Neural cell (in vitro differentiated cells): Measurements from ENCODE around the gene ARHGAP42. TPM values are rescaled to one million over a fixed set of nuclear protein-coding genes. Genes with fewer than 3 reads are reported as not detected.

ENCODE experiments used
- H2AFZ ChIP-seq: fragments of 200-600, 300-800 bp; sonication (generic), shearing (Covaris generic); 2 replicates; pipeline ENCODE4 v1.6.0; 2014; ENCODE audit warnings: low read depth, mild to moderate bottlenecking, antibody characterized with exemption, low read length, moderate library complexity
- H3F3A ChIP-seq: fragments of 200-600 bp; shearing (Covaris generic); 2 replicates; pipeline ENCODE4 v1.6.1; 2016; ENCODE audit warnings: mild to moderate bottlenecking, moderate library complexity, mixed read lengths, antibody characterized with exemption, low read length; ENCODE audit not compliant: insufficient read depth, poor library complexity, severe bottlenecking
- H3K27ac ChIP-seq: fragments of 200-600, 300-800 bp; sonication (generic), shearing (Covaris generic); 2 replicates; pipeline ENCODE4 v1.5.1; 2014; ENCODE audit warnings: mild to moderate bottlenecking, low read length, moderate library complexity
- H3K27me3 ChIP-seq: fragments of 300-800, 200-600 bp; sonication (generic), shearing (Covaris generic); 2 replicates; pipeline ENCODE4 v1.6.0; 2014; ENCODE audit warnings: mild to moderate bottlenecking, low read depth, low read length, moderate library complexity; ENCODE audit not compliant: insufficient read depth
- H3K36me3 ChIP-seq: fragments of 300-800, 200-600 bp; sonication (generic), shearing (Covaris generic); 2 replicates; pipeline ENCODE4 v1.5.1; 2014; ENCODE audit warnings: mild to moderate bottlenecking, antibody characterized with exemption, low read length, moderate library complexity; ENCODE audit not compliant: insufficient read depth
- H3K4me2 ChIP-seq: fragments of 300-800, 200-600 bp; sonication (generic), shearing (Covaris generic); 2 replicates; pipeline ENCODE4 v1.6.0; 2014; ENCODE audit warnings: mild to moderate bottlenecking, low read length
- H3K4me3 ChIP-seq: fragments of 300-800, 200-600 bp; sonication (generic), shearing (Covaris generic); 2 replicates; pipeline ENCODE4 v1.5.1; 2014; ENCODE audit warnings: mild to moderate bottlenecking, low read length, moderate library complexity
- H3K79me2 ChIP-seq: fragments of 200-600 bp; shearing (Covaris generic); replicated peaks from 2 replicates; pipeline ENCODE4 v1.6.0; 2014; ENCODE audit warnings: mild to moderate bottlenecking, low read length, moderate library complexity; ENCODE audit not compliant: insufficient read depth
- H3K9ac ChIP-seq: fragments of 300-800, 200-600 bp; sonication (generic), shearing (Covaris generic); 2 replicates; pipeline ENCODE4 v1.6.1; 2016; ENCODE audit warnings: mild to moderate bottlenecking, low read length, mixed read lengths
- H3K9me2 ChIP-seq: fragments of 200-600 bp; shearing (Covaris generic); 2 replicates; pipeline ENCODE4 v1.6.1; 2016; ENCODE audit warnings: mild to moderate bottlenecking, low read length, mixed read lengths; ENCODE audit not compliant: insufficient read depth
- H3K9me3 ChIP-seq: fragments of 200-600, 300-800 bp; sonication (generic), shearing (Covaris generic); 2 replicates; pipeline ENCODE4 v1.6.1; 2016; ENCODE audit warnings: mild to moderate bottlenecking, mixed run types, low read length, moderate library complexity, mixed read lengths
- H4K20me1 ChIP-seq: fragments of 200-600 bp; shearing (Covaris generic); 2 replicates; pipeline ENCODE4 v1.6.1; 2016; ENCODE audit warnings: mild to moderate bottlenecking, mixed run types; ENCODE audit not compliant: insufficient read depth
- CTCF ChIP-seq: fragments of 450-650 bp; IDR thresholded peaks from 2 replicates; pipeline ENCODE4 v1.5.1; 2014; ENCODE audit warnings: antibody characterized with exemption, mild to moderate bottlenecking, moderate library complexity; ENCODE audit not compliant: poor library complexity, severe bottlenecking
- EP300 ChIP-seq: fragments of 450-650 bp; conservative IDR thresholded peaks from 2 replicates; pipeline ENCODE4 v1.6.1; 2014; ENCODE audit warnings: antibody characterized with exemption, mild to moderate bottlenecking, moderate library complexity; ENCODE audit not compliant: poor library complexity, severe bottlenecking
- EZH2 ChIP-seq: fragments of 200-600, 300-800 bp; shearing (Covaris generic), sonication (generic); IDR thresholded peaks from 2 replicates; pipeline ENCODE4 v1.6.1; 2014; ENCODE audit warnings: antibody characterized with exemption, low read length, borderline replicate concordance, mild to moderate bottlenecking; ENCODE audit not compliant: insufficient read depth, poor library complexity, severe bottlenecking
- MXI1 ChIP-seq: fragments of 450-650 bp; conservative IDR thresholded peaks from 2 replicates; pipeline ENCODE4 v1.6.1; 2014; ENCODE audit warnings: antibody characterized with exemption, mild to moderate bottlenecking; ENCODE audit not compliant: poor library complexity, severe bottlenecking
- POLR2AphosphoS5 ChIP-seq: IDR thresholded peaks from 2 replicates; pipeline ENCODE4 v1.6.1; 2012
- RAD21 ChIP-seq: fragments of 450-650 bp; conservative IDR thresholded peaks from 2 replicates; pipeline ENCODE4 v1.6.1; 2014; ENCODE audit warnings: antibody characterized with exemption, mild to moderate bottlenecking, moderate library complexity
- REST ChIP-seq: IDR thresholded peaks from 2 replicates; pipeline ENCODE4 v1.6.1; 2012; ENCODE audit warnings: borderline replicate concordance
- SMC3 ChIP-seq: fragments of 450-650 bp; conservative IDR thresholded peaks from 2 replicates; pipeline ENCODE4 v1.6.1; 2014; ENCODE audit warnings: antibody characterized with exemption, mild to moderate bottlenecking, moderate library complexity; ENCODE audit not compliant: poor library complexity
- TAF1 ChIP-seq: IDR thresholded peaks from 2 replicates; pipeline ENCODE4 v1.6.1; 2012; ENCODE audit warnings: low read depth
- polyA plus RNA-seq: library from polyadenylated mRNA; depleted of rRNA; stranded (reverse); fragments of >200 nt; gene quantifications from 2 replicates; pipeline ENCODE4 v1.2.3, GENCODE V29; 2014

The ARHGAP42 gene
- polyA plus RNA-seq, 1 donor from 2014 or later, result 0.64 TPM

GRCh38 chr11:100703801-100704575, 16.9 kb downstream of the ARHGAP42 start:
- H3K27ac ChIP-seq, result no peak overlapping the region
- H3K27me3 ChIP-seq, result no peaks in the 10 kb centered on the region
- H3F3A ChIP-seq, result no peaks in the 10 kb centered on the region
- no peaks in the 10 kb centered on the region for H3K36me3 ChIP-seq
- H3K79me2 ChIP-seq, result no peaks in the 10 kb centered on the region
- peak overlapping the region; percentile 21 for H2AFZ ChIP-seq
- H3K9me2 ChIP-seq, result no peaks in the 10 kb centered on the region
- H3K4me2 ChIP-seq, result no peak overlapping the region
- H3K9me3 ChIP-seq, result no peaks in the 10 kb centered on the region
- H3K9ac ChIP-seq, result no peak overlapping the region
- TF ChIP-seq MXI1 (no peak), REST (no peak), POLR2AphosphoS5 (no peak), EP300 (no peak), RAD21 (no peak), TAF1 (no peak), SMC3 (no peak), EZH2 (no peak), CTCF (no peak)
- H4K20me1 ChIP-seq, result no peaks in the 10 kb centered on the region
- H3K4me3 ChIP-seq, result no peak overlapping the region

- Histone ChIP-seq H3K27me3 (no peaks in the 10 kb centered on the region), H3F3A (no peaks in the 10 kb centered on the region), H3K9ac (no peak overlapping the region), H3K27ac (no peak overlapping the region), H3K79me2 (no peaks in the 10 kb centered on the region), H2AFZ (no peak overlapping the region), H3K9me3 (no peaks in the 10 kb centered on the region), H4K20me1 (no peaks in the 10 kb centered on the region), H3K4me3 (no peak overlapping the region), H3K36me3 (no peaks in the 10 kb centered on the region), H3K4me2 (no peak overlapping the region), H3K9me2 (no peaks in the 10 kb centered on the region)
- TF ChIP-seq CTCF, result no peak
- TF ChIP-seq REST, result no peak
- TF ChIP-seq POLR2AphosphoS5, result no peak
- no peak for TF ChIP-seq TAF1
- no peak for TF ChIP-seq MXI1
- no peak for TF ChIP-seq RAD21
- no peak for TF ChIP-seq SMC3
- TF ChIP-seq EZH2, result no peak
- no peak for TF ChIP-seq EP300
These were observed 18.4 kb downstream of the ARHGAP42 start for GRCh38 chr11:100705447-100705846.
